DMS79 treated with DMSO at 0.1 percent for 48 hours (cell line): ENCODE data around the gene NEMP2.

Experiments
- DNase-seq: peaks from one replicate; lab custom pipeline; 2025; lab: John Stamatoyannopoulos, UW

Gene NEMP2

GRCh38 chr2:190534310-190535120 is at the start of gene NEMP2:
Gene NEMP2 (minus strand): TSS chr2:190534722. CDS start chr2:190534655, 67 bp downstream.
- DNase-seq, result peak; percentile 88

- peak; percentile 23 for DNase-seq
These were observed 49.2 kb upstream of the NEMP2 start for GRCh38 chr2:190583507-190584337.

- DNase-seq, result no peak
These were observed 48.4 kb upstream of the NEMP2 start for GRCh38 chr2:190582736-190583506.

GRCh38 chr2:190582019-190582418 is 47.5 kb upstream of the NEMP2 start:
- DNase-seq, result no peak

- DNase-seq, result no peak
These were observed 45.7 kb upstream of the NEMP2 start for GRCh38 chr2:190579915-190580846.

- DNase-seq, result no peak
These were observed 44.5 kb upstream of the NEMP2 start for GRCh38 chr2:190579058-190579410.

GRCh38 chr2:190578158-190579057 is 43.9 kb upstream of the NEMP2 start:
- DNase-seq, result no peak

GRCh38 chr2:190576573-190576972 is 42.1 kb upstream of the NEMP2 start:
- peak; percentile 30 for DNase-seq

- no peak for DNase-seq
These were observed 40.7 kb upstream of the NEMP2 start for GRCh38 chr2:190575263-190575662.

- no peak for DNase-seq
These were observed 39.6 kb upstream of the NEMP2 start for GRCh38 chr2:190574169-190574568.

- DNase-seq, result no peak
These were observed 37.7 kb upstream of the NEMP2 start for GRCh38 chr2:190572246-190572645.

GRCh38 chr2:190571686-190572085 is 37.2 kb upstream of the NEMP2 start:
- no peak for DNase-seq

- no peak for DNase-seq
These were observed 36.3 kb upstream of the NEMP2 start for GRCh38 chr2:190570871-190571270.

GRCh38 chr2:190569994-190570755 is 35.7 kb upstream of the NEMP2 start:
- no peak for DNase-seq

- no peak for DNase-seq
These were observed 30.3 kb upstream of the NEMP2 start for GRCh38 chr2:190564838-190565237.

- DNase-seq, result no peak
These were observed 29.1 kb upstream of the NEMP2 start for GRCh38 chr2:190563646-190564045.

GRCh38 chr2:190563109-190563508 is 28.6 kb upstream of the NEMP2 start:
- no peak for DNase-seq

GRCh38 chr2:190562121-190562520 is 27.6 kb upstream of the NEMP2 start:
- no peak for DNase-seq

- DNase-seq, result no peak
These were observed 26.6 kb upstream of the NEMP2 start for GRCh38 chr2:190561094-190561493.
